ENCODE data around the gene CYP2F1.

- TF ChIP-seq CTCF (conservative IDR thresholded peaks at IDR 0.05) (no peak), ZFX (IDR thresholded peaks at IDR 0.05) (no peak)
Measured at GRCh38 chr19:41114132-41114531, at the start of gene CYP2F1.
